GM12878 (cell line): ENCODE results near the gene ZNF407. TPM values are rescaled to one million over a fixed set of nuclear protein-coding genes. Genes with fewer than 3 reads are reported as not detected.
A peak's percentile ranks its signal among the peaks of the same experiment; 100 is the strongest.

Source experiments
- ATAC-seq: fragments of 200-7000 bp; cut with Tn5 transposase; 3 replicates; pipeline ENCODE4 v1.9.1; 2020; ENCODE audit warnings: mild to moderate bottlenecking, moderate library complexity
- BruUV-seq: library from RNA; stranded (reverse); fragments of 400-500 nt; replicated peaks from 2 replicates; lab custom pipeline; 2021; lab: Mats Ljungman, UMichigan
- CTCF ChIA-PET: fragments of 300-600 bp; sonication (Branson Sonifier 250); formaldehyde crosslinking; extraction: SDS; loops from one replicate; lab custom pipeline; 2021; ENCODE audit warnings: inconsistent platforms; lab: Yijun Ruan, JAX
- POLR2A ChIA-PET: fragments of 350-600 bp; formaldehyde crosslinking; extraction: SDS; loops from one replicate; lab custom pipeline; 2021; ENCODE audit warnings: inconsistent platforms; lab: Charles Lee
- RAD21 ChIA-PET: fragments of 300-600 bp; sonication (Branson Sonifier 250); formaldehyde crosslinking; loops from one replicate; lab custom pipeline; 2023; ENCODE audit warnings: antibody characterized with exemption; ENCODE audit not compliant: unreplicated experiment; lab: Charles Lee
- SMC1A ChIA-PET: fragments of 300-600 bp; sonication (Branson Sonifier 250); formaldehyde crosslinking; loops from one replicate; lab custom pipeline; 2023; ENCODE audit not compliant: unreplicated experiment, uncharacterized antibody; lab: Charles Lee
- DNase-seq: peaks from one replicate; pipeline ENCODE4 v3.0.0-alpha.2; 2011; ENCODE audit warnings: low read depth, low spot score
- FAIRE-seq: peaks from 3 replicates; lab custom pipeline; 2011; peaks lifted over from hg19 to GRCh38; lab: Jason Lieb, UNC
- H2AFZ ChIP-seq: 2 replicates; pipeline ENCODE4 v1.6.0; 2011; ENCODE audit warnings: low read depth, low read length, control low read depth; ENCODE audit not compliant: control insufficient read depth
- H3K27ac ChIP-seq: 2 replicates; pipeline ENCODE4 v1.5.1; 2011; ENCODE audit warnings: control low read depth; ENCODE audit not compliant: control insufficient read depth, insufficient read depth
- H3K27me3 ChIP-seq, 2 experiments: replicated peaks in 1 of 2; 2 replicates each; pipeline versions ENCODE4 v1.6.0 to v1.6.1; 2011; ENCODE audit warnings: low read length in 1 of 2; ENCODE audit not compliant: control insufficient read depth in 2 of 2, insufficient read depth in 2 of 2
- H3K36me3 ChIP-seq, 2 experiments: 2 replicates each; pipeline ENCODE4 v1.5.1; 2011; ENCODE audit warnings: low read length in 1 of 2; ENCODE audit not compliant: control insufficient read depth in 2 of 2, insufficient read depth in 2 of 2
- H3K4me1 ChIP-seq: 2 replicates; pipeline ENCODE4 v1.6.1; 2011; ENCODE audit warnings: mild to moderate bottlenecking, low read length, moderate library complexity, mixed read lengths; ENCODE audit not compliant: control insufficient read depth, insufficient read depth
- H3K4me2 ChIP-seq: 2 replicates; pipeline ENCODE4 v1.6.0; 2011; ENCODE audit warnings: control low read depth; ENCODE audit not compliant: control insufficient read depth, insufficient read depth
- H3K4me3 ChIP-seq: fragments of 200-600 bp; sonication (generic); 2 replicates; pipeline ENCODE4 v1.5.1; 2016
- H3K79me2 ChIP-seq: 2 replicates; pipeline ENCODE4 v1.6.0; 2011; ENCODE audit warnings: low read length; ENCODE audit not compliant: control insufficient read depth, insufficient read depth
- H3K9ac ChIP-seq: 2 replicates; pipeline ENCODE4 v1.8.0; 2011; ENCODE audit warnings: low read length, control low read depth, mixed read lengths; ENCODE audit not compliant: control insufficient read depth, insufficient read depth
- H3K9me3 ChIP-seq: replicated peaks from 3 replicates; pipeline ENCODE4 v1.5.1; 2011; ENCODE audit warnings: mild to moderate bottlenecking, low read length; ENCODE audit not compliant: control insufficient read depth, insufficient read depth
- H4K20me1 ChIP-seq: 2 replicates; pipeline ENCODE4 v1.6.0; 2011; ENCODE audit not compliant: control insufficient read depth, insufficient read depth
- BCL11A ChIP-seq: IDR thresholded peaks from 2 replicates; pipeline ENCODE4 v1.6.1; 2011; ENCODE audit warnings: low read depth, low read length
- CREM ChIP-seq: IDR thresholded peaks from 2 replicates; pipeline ENCODE4 v1.6.1; 2014; ENCODE audit warnings: antibody characterized with exemption, low read depth
- EGR1 ChIP-seq, 2 experiments: IDR thresholded peaks; 1 replicate in 1 of 2; 2 replicates in 1 of 2; pipeline ENCODE4 v1.6.1; 2011 to 2012; ENCODE audit warnings: low read depth in 2 of 2, low read length in 2 of 2, borderline replicate concordance in 1 of 2, mild to moderate bottlenecking in 1 of 2, moderate library complexity in 1 of 2
- ESRRA ChIP-seq: IDR thresholded peaks from 2 replicates; pipeline ENCODE4 v1.6.1; 2012; ENCODE audit warnings: mild to moderate bottlenecking, low read length, improper control_type of control experiment
- HDAC6 ChIP-seq: fragments of 200-600 bp; sonication (generic); IDR thresholded peaks from one replicate; pipeline ENCODE4 v1.8.0; 2017; ENCODE audit warnings: antibody characterized with exemption; ENCODE audit not compliant: unreplicated experiment
- JUND ChIP-seq: IDR thresholded peaks from 2 replicates; pipeline ENCODE4 v1.6.1; 2012; ENCODE audit warnings: low read depth, mild to moderate bottlenecking, low read length, improper control_type of control experiment, moderate library complexity
- MEF2A ChIP-seq: IDR thresholded peaks from 2 replicates; pipeline ENCODE4 v1.6.1; 2011; ENCODE audit warnings: low read depth, mild to moderate bottlenecking, low read length, moderate library complexity; ENCODE audit not compliant: insufficient read depth
- MEF2B ChIP-seq: fragments of 450-650 bp; IDR thresholded peaks from 2 replicates; pipeline ENCODE4 v1.6.1; 2018; ENCODE audit warnings: mild to moderate bottlenecking, moderate library complexity; ENCODE audit not compliant: partially characterized antibody, poor library complexity, severe bottlenecking
- MTA2 ChIP-seq: fragments of 450-650 bp; IDR thresholded peaks from 2 replicates; pipeline ENCODE4 v1.6.1; 2016; ENCODE audit warnings: low read depth, mild to moderate bottlenecking, moderate library complexity
- NFIC ChIP-seq: IDR thresholded peaks from 2 replicates; pipeline ENCODE4 v1.6.1; 2012; ENCODE audit warnings: low read depth, mild to moderate bottlenecking, inconsistent platforms, low read length, moderate library complexity
- PAX8 ChIP-seq: fragments of 450-650 bp; IDR thresholded peaks from 2 replicates; pipeline ENCODE4 v1.6.1; 2017; ENCODE audit warnings: mild to moderate bottlenecking, moderate library complexity
- RUNX3 ChIP-seq: IDR thresholded peaks from 2 replicates; pipeline ENCODE4 v1.6.1; 2012; ENCODE audit warnings: low read length, inconsistent platforms
- WGBS: methylation state at CpG from one replicate; pipeline ENCODE4 v1.1.6; 2016; ENCODE audit warnings: low lambda C conversion rate; ENCODE audit not compliant: insufficient replicate concordance, insufficient coverage; ENCODE audit errors: missing lambda C conversion rate; 5-methylcytosine and 5-hydroxymethylcytosine counted together
- in situ Hi-C: fragments of 300-500 bp; cut with MboI; formaldehyde crosslinking; loops from 9 replicates; pipeline ENCODE4 v1.14.3; 2018; ENCODE audit warnings: mixed read lengths
- intact Hi-C: fragments of 100-400 bp; cut with micrococcal nuclease; formaldehyde crosslinking; loops from one replicate; pipeline ENCODE4 v1.14.2; 2022; ENCODE audit not compliant: unreplicated experiment
- polyA plus RNA-seq, 11 experiments: library from polyadenylated mRNA; depleted of rRNA in 4 of 11; unstranded in 6 of 11; stranded (reverse) in 5 of 11; fragments of >200 nt; fragmentation: Nextera tagmentation in 4 of 11; fragmentation: Illumina TruSeq in 1 of 11; extraction: Ambion mirVana in 4 of 11; extraction: Trizol in 1 of 11; gene quantifications; 1 replicate in 1 of 11; 2 replicates in 10 of 11; pipeline versions ENCODE4 v1.2.1 to v1.2.3, GENCODE V29; 2011 to 2016; ENCODE audit warnings: inconsistent platforms in 2 of 11, missing spikeins in 2 of 11, low read depth in 1 of 11
- total RNA-seq, 4 experiments: library from RNA; depleted of rRNA in 3 of 4; stranded (reverse); fragments of >200 nt in 3 of 4; fragmentation: Illumina TruSeq in 1 of 4; extraction: Trizol in 1 of 4; gene quantifications; 2 replicates each; pipeline versions ENCODE4 v1.2.1 to v1.2.3, GENCODE V29; 2013 to 2021
- TF ChIP-seq, protein P1 (sequence below): fragments of 450-650 bp; IDR thresholded peaks from 2 replicates; pipeline ENCODE4 v1.6.1; 2017; ENCODE audit warnings: mild to moderate bottlenecking, moderate library complexity

ZNF407 gene
- total and polyA plus RNA-seq, 10 of the 15 experiments (the other 5 are each of a cell fraction or from before 2014, with no cell fraction given), result 0.69 to 11.6 (median 5.3) TPM

DNA sequence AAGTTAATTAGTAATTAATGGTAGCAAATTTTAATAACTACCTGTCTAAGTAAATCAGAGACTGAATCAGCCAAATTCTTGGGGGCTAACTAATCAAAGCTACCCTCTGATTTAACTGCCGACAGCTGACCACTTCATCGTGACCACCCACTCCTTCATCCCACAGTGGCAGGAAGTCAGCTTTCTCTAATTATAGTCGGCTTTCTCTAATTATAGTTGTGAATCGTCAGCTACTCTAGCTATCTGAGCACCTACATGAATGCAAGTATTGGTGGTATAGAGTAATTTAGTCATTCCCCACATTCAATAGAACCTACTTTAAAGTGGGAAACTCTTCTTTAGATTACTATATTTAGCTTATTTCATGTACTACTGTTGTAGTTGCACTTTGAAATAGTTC is 425.8 kb downstream of the ZNF407 start:
- TF ChIP-seq EGR1 (IDR thresholded peaks at IDR 0.05; ENCODE audit: borderline replicate concordance in 1 of 2, low read depth in 2 of 2, low read length in 2 of 2), result peak in 1 of 2 experiments; percentile 49; a peak in 1 of 3 replicates
- peak; percentile 40 for TF ChIP-seq MEF2B
- TF ChIP-seq, protein P1, sequence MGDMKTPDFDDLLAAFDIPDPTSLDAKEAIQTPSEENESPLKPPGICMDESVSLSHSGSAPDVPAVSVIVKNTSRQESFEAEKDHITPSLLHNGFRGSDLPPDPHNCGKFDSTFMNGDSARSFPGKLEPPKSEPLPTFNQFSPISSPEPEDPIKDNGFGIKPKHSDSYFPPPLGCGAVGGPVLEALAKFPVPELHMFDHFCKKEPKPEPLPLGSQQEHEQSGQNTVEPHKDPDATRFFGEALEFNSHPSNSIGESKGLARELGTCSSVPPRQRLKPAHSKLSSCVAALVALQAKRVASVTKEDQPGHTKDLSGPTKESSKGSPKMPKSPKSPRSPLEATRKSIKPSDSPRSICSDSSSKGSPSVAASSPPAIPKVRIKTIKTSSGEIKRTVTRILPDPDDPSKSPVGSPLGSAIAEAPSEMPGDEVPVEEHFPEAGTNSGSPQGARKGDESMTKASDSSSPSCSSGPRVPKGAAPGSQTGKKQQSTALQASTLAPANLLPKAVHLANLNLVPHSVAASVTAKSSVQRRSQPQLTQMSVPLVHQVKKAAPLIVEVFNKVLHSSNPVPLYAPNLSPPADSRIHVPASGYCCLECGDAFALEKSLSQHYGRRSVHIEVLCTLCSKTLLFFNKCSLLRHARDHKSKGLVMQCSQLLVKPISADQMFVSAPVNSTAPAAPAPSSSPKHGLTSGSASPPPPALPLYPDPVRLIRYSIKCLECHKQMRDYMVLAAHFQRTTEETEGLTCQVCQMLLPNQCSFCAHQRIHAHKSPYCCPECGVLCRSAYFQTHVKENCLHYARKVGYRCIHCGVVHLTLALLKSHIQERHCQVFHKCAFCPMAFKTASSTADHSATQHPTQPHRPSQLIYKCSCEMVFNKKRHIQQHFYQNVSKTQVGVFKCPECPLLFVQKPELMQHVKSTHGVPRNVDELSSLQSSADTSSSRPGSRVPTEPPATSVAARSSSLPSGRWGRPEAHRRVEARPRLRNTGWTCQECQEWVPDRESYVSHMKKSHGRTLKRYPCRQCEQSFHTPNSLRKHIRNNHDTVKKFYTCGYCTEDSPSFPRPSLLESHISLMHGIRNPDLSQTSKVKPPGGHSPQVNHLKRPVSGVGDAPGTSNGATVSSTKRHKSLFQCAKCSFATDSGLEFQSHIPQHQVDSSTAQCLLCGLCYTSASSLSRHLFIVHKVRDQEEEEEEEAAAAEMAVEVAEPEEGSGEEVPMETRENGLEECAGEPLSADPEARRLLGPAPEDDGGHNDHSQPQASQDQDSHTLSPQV, result no peak
- TF ChIP-seq ESRRA, result no peak
- peak; percentile 69; the same call in 1 of the 2 replicates for TF ChIP-seq NFIC
- TF ChIP-seq CREM, result 0 out of 2 replicates have a peak, but pooled peaks have one; percentile 5
- TF ChIP-seq JUND, result no peak
- TF ChIP-seq HDAC6, result no peak
- 0 out of 2 replicates have a peak, but pooled peaks have one; percentile 42 for TF ChIP-seq BCL11A
- TF ChIP-seq MEF2A, result peak; percentile 90
- TF ChIP-seq PAX8, result no peak
- TF ChIP-seq RUNX3, result peak; percentile 65
- 0 out of 2 replicates have a peak, but pooled peaks have one; percentile 40 for TF ChIP-seq MTA2
- WGBS, result 3% methylated on average over 4 of the region's 4 CpGs
- Histone ChIP-seq H4K20me1 (no peaks in the 10 kb centered on the region), H3K4me3 (no peak overlapping the region), H2AFZ (no peak overlapping the region), H3K4me2 (peak overlapping the region; percentile 17), H3K79me2 (no peaks in the 10 kb centered on the region), H3K4me1 (peaks cover 5% of the 10 kb centered on the region; the same call in 1 of the 2 replicates), H3K27ac (no peak overlapping the region), H3K9me3 (no peaks in the 10 kb centered on the region), H3K27me3 (no peaks in the 10 kb centered on the region), H3K9ac (no peak overlapping the region), H3K36me3 (no peaks in the 10 kb centered on the region)
- no TSS peak for BruUV-seq
- ChIA-PET POLR2A (interaction anchor here (1.1 kb wide), 1 partner anchor 15 kb away, joined by 3 read pairs; no protein-coding TSS in a partner anchor), RAD21 (interaction anchor here (1.0 to 1.4 kb wide), 6 partner anchors 9 to 74 kb away, joined by 3 to 5 read pairs (median 3); no protein-coding TSS in a partner anchor), CTCF (interaction anchor here (0.8 to 2.1 kb wide), 6 partner anchors 8 to 371 kb away, joined by 3 to 8 read pairs (median 3); no protein-coding TSS in a partner anchor), SMC1A (interaction anchor here (0.9 to 4.1 kb wide), 9 partner anchors 8 to 67 kb away, joined by 3 to 26 read pairs (median 5); no protein-coding TSS in a partner anchor)
- intact Hi-C loops (loop anchor here (5.0 kb wide), 1 partner anchor 184 kb away; the partner anchor contains the start of gene PTGR3), in situ Hi-C loops (no loop called here)
- ATAC-seq, result peak; percentile 80
- DNase-seq, result no peak
- FAIRE-seq, result no peak
